MM.1S (cell line): ENCODE results near the gene COL6A5.

Experiments
- DNase-seq: peaks from one replicate; pipeline ENCODE4 v3.0.0-alpha.2; 2015
- H2AFZ ChIP-seq: fragments of 300-600 bp; sonication (generic); 2 replicates; pipeline ENCODE4 v1.6.0; 2016; ENCODE audit warnings: antibody characterized with exemption, low read length
- H3F3A ChIP-seq: fragments of 300-600 bp; sonication (generic); 2 replicates; pipeline ENCODE4 v1.6.1; 2016; ENCODE audit warnings: mild to moderate bottlenecking, antibody characterized with exemption, low read length, moderate library complexity, mixed read lengths; ENCODE audit not compliant: insufficient read depth
- H3K27ac ChIP-seq: fragments of 300-600 bp; sonication (generic); 2 replicates; pipeline ENCODE4 v1.5.1; 2016; ENCODE audit warnings: mild to moderate bottlenecking, low read length
- H3K27me3 ChIP-seq: fragments of 300-600 bp; sonication (generic); replicated peaks from 2 replicates; pipeline ENCODE4 v1.6.0; 2016; ENCODE audit warnings: low read length; ENCODE audit not compliant: insufficient read depth
- H3K36me3 ChIP-seq: fragments of 300-600 bp; sonication (generic); replicated peaks from 2 replicates; pipeline ENCODE4 v1.6.1; 2016; ENCODE audit warnings: mild to moderate bottlenecking, low read length, mixed read lengths; ENCODE audit not compliant: insufficient read depth
- H3K4me1 ChIP-seq: fragments of 300-600 bp; sonication (generic); 2 replicates; pipeline ENCODE4 v1.6.1; 2016; ENCODE audit warnings: low read length, mixed read lengths
- H3K4me2 ChIP-seq: fragments of 300-600 bp; sonication (generic); 2 replicates; pipeline ENCODE4 v1.6.0; 2016; ENCODE audit warnings: low read depth, low read length
- H3K4me3 ChIP-seq: fragments of 300-600 bp; sonication (generic); 2 replicates; pipeline ENCODE4 v1.5.1; 2016; ENCODE audit warnings: low read length, mixed read lengths
- H3K79me2 ChIP-seq: fragments of 300-600 bp; sonication (generic); 2 replicates; pipeline ENCODE4 v1.6.1; 2016; ENCODE audit warnings: mixed run types, low read length, mixed read lengths
- H3K9ac ChIP-seq: fragments of 300-600 bp; sonication (generic); 2 replicates; pipeline ENCODE4 v1.6.1; 2016; ENCODE audit warnings: low read length, mixed read lengths
- H3K9me2 ChIP-seq: fragments of 300-600 bp; sonication (generic); replicated peaks from 2 replicates; pipeline ENCODE4 v1.6.1; 2016; ENCODE audit warnings: mild to moderate bottlenecking, low read length, mixed read lengths; ENCODE audit not compliant: insufficient read depth
- H3K9me3 ChIP-seq: fragments of 300-600 bp; sonication (generic); replicated peaks from 2 replicates; pipeline ENCODE4 v1.6.1; 2016; ENCODE audit warnings: mild to moderate bottlenecking, low read length, mixed read lengths; ENCODE audit not compliant: insufficient read depth
- H4K20me1 ChIP-seq: fragments of 300-600 bp; sonication (generic); 2 replicates; pipeline ENCODE4 v1.6.1; 2016; ENCODE audit warnings: mild to moderate bottlenecking, low read length, moderate library complexity, mixed read lengths; ENCODE audit not compliant: insufficient read depth
- CTCF ChIP-seq: fragments of 300-600 bp; sonication (generic); IDR thresholded peaks from 2 replicates; pipeline ENCODE4 v1.5.1; 2016; ENCODE audit warnings: antibody characterized with exemption, low read length, mixed read lengths
- EZH2 ChIP-seq: fragments of 300-600 bp; sonication (generic); optimal IDR thresholded peaks from 2 replicates; pipeline ENCODE3; 2017; ENCODE audit warnings: low read depth, mild to moderate bottlenecking, antibody characterized with exemption, low read length, mixed read lengths
- EZH2phosphoT487 ChIP-seq: fragments of 300-600 bp; sonication (generic); IDR thresholded peaks from 2 replicates; pipeline ENCODE4 v1.6.1; 2018; ENCODE audit warnings: antibody characterized with exemption, low read length

The COL6A5 gene

GRCh38 chr3:130509008-130509407 lies 163.5 kb downstream of the COL6A5 start:
- no peak for TF ChIP-seq EZH2
- TF ChIP-seq EZH2phosphoT487 = no peak
- TF ChIP-seq CTCF = no peak
- no peak overlapping the region for H3K4me3 ChIP-seq
- no peaks in the 10 kb centered on the region for H4K20me1 ChIP-seq
- H2AFZ ChIP-seq = no peak overlapping the region
- DNase-seq = no peak
- no peaks in the 10 kb centered on the region for H3K36me3 ChIP-seq
- H3K27me3 ChIP-seq = no peaks in the 10 kb centered on the region
- H3K4me2 ChIP-seq = no peak overlapping the region
- H3F3A ChIP-seq = no peaks in the 10 kb centered on the region
- no peaks in the 10 kb centered on the region for H3K9me3 ChIP-seq
- H3K4me1 ChIP-seq = no peaks in the 10 kb centered on the region
- no peak overlapping the region for H3K9ac ChIP-seq
- no peak overlapping the region for H3K27ac ChIP-seq
- H3K9me2 ChIP-seq = no peaks in the 10 kb centered on the region
- no peaks in the 10 kb centered on the region for H3K79me2 ChIP-seq

GRCh38 chr3:130514681-130515080 lies 169.2 kb downstream of the COL6A5 start:
- Histone ChIP-seq H3K9ac (no peak overlapping the region), H3K79me2 (no peaks in the 10 kb centered on the region), H3F3A (no peaks in the 10 kb centered on the region), H4K20me1 (no peaks in the 10 kb centered on the region), H3K27ac (no peak overlapping the region), H2AFZ (no peak overlapping the region), H3K27me3 (no peaks in the 10 kb centered on the region), H3K9me2 (no peaks in the 10 kb centered on the region), H3K9me3 (no peaks in the 10 kb centered on the region), H3K4me1 (no peaks in the 10 kb centered on the region), H3K4me3 (no peak overlapping the region), H3K4me2 (no peak overlapping the region), H3K36me3 (no peaks in the 10 kb centered on the region)
- TF ChIP-seq EZH2 (no peak), CTCF (no peak), EZH2phosphoT487 (no peak)
- DNase-seq = no peak

GRCh38 chr3:130515755-130516154 lies 170.3 kb downstream of the COL6A5 start:
- Histone ChIP-seq H3K27ac (no peak overlapping the region), H3K4me2 (no peak overlapping the region), H3K36me3 (no peaks in the 10 kb centered on the region), H4K20me1 (no peaks in the 10 kb centered on the region), H3K79me2 (no peaks in the 10 kb centered on the region), H2AFZ (no peak overlapping the region), H3K9me2 (no peaks in the 10 kb centered on the region), H3F3A (no peaks in the 10 kb centered on the region), H3K4me3 (no peak overlapping the region), H3K27me3 (no peaks in the 10 kb centered on the region), H3K4me1 (no peaks in the 10 kb centered on the region), H3K9me3 (no peaks in the 10 kb centered on the region), H3K9ac (no peak overlapping the region)
- no peak for DNase-seq
- TF ChIP-seq CTCF (no peak), EZH2phosphoT487 (no peak), EZH2 (no peak)
